OCI-LY1 (cell line): ENCODE data around the gene GALNT10.

Experiments used
- EZH2 ChIP-seq: fragments of 200-600 bp; sonication (generic), shearing (Covaris generic); IDR thresholded peaks from 2 replicates; pipeline ENCODE4 v1.8.0; 2017; ENCODE audit warnings: borderline replicate concordance, mixed run types, mild to moderate bottlenecking, antibody characterized with exemption, low read length, moderate library complexity, mixed read lengths
- TF ChIP-seq, protein P1 (sequence below): fragments of 200-600 bp; sonication (generic), shearing (Covaris generic); IDR thresholded peaks from 2 replicates; pipeline ENCODE4 v1.5.1; 2017; ENCODE audit warnings: mild to moderate bottlenecking, antibody characterized with exemption, low read length, moderate library complexity, mixed read lengths

DNA sequence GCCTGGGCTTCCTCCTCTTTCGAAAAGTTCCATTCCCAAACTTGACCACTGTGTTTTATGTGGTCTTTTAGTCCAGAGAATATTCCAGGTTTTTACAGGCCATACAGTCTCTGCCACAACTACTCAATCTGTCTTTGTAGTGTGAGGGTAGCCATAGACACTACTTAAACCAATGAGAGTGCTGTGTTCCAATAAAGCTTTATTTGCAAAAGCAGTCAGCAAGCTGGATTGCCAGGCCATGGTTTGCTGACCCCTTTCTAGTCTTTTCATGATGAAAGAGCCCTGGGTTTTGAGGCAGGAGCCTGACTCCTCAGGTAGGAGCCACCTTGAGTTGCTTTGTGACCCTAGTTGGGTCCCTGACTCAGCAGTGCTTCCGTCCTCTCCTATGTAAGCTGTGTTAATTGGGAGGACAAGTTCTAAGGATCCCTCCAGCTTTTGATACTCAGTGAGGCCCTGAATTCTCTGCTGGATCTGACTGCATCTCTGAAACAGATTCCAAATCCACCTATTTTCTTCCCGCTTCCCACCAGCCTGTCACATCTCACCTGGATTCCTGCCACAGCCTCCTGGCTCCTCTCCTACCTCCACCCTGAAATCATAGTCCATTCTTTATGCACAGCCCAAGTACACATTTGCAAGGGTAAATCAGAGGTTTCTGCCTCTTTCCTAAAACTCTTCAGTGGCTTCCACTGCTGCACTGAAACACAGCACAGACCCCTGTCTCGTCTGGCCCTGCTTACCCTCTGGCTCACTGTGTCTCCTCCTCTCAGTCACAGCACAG, 13.5 kb downstream of the GALNT10 start:
- TF ChIP-seq, protein P1, sequence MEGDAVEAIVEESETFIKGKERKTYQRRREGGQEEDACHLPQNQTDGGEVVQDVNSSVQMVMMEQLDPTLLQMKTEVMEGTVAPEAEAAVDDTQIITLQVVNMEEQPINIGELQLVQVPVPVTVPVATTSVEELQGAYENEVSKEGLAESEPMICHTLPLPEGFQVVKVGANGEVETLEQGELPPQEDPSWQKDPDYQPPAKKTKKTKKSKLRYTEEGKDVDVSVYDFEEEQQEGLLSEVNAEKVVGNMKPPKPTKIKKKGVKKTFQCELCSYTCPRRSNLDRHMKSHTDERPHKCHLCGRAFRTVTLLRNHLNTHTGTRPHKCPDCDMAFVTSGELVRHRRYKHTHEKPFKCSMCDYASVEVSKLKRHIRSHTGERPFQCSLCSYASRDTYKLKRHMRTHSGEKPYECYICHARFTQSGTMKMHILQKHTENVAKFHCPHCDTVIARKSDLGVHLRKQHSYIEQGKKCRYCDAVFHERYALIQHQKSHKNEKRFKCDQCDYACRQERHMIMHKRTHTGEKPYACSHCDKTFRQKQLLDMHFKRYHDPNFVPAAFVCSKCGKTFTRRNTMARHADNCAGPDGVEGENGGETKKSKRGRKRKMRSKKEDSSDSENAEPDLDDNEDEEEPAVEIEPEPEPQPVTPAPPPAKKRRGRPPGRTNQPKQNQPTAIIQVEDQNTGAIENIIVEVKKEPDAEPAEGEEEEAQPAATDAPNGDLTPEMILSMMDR = no peak
- TF ChIP-seq EZH2 = no peak
